ENCODE data around the gene CPEB4. TPM values are rescaled to one million over a fixed set of nuclear protein-coding genes. Genes with fewer than 3 reads are reported as not detected.

CPEB4 gene
- total and polyA plus RNA-seq, 10 of the 15 experiments (the other 5 are each of a cell fraction or from before 2014, with no cell fraction given) = 6.9 to 33.1 (median 20.4) TPM

GRCh38 chr5:173922527-173922926 lies 34.4 kb downstream of the CPEB4 start:
- in situ Hi-C loops (cut with MboI) = no loop called here
- 97% methylated on average over 2 of the region's 2 CpGs for WGBS (ENCODE audit: insufficient coverage, insufficient replicate concordance, low lambda C conversion rate, missing lambda C conversion rate)
- peaks cover 63% of the 10 kb centered on the region for H3K79me2 ChIP-seq (ENCODE audit: control insufficient read depth, insufficient read depth, low read length)

More at GRCh38 chr5:173922527-173922926, 34.4 kb downstream of the CPEB4 start:
- Histone ChIP-seq H3K27ac (ENCODE audit: control insufficient read depth, insufficient read depth) (no peak overlapping the region), H3K4me3 (no peak overlapping the region), H3K36me3 (ENCODE audit: control insufficient read depth in 2 of 2, insufficient read depth in 2 of 2, low read length in 1 of 2) (peaks cover 0 to 7% of the 10 kb centered on the region in 2 experiments; a peak in 2 of 4 replicates), H3K27me3 (replicated peaks in 1 of 2; ENCODE audit: control insufficient read depth in 2 of 2, insufficient read depth in 2 of 2, low read length in 1 of 2) (no peaks in the 10 kb centered on the region), H3K9me3 (replicated peaks; ENCODE audit: control insufficient read depth, insufficient read depth, low read length) (no peaks in the 10 kb centered on the region), H2AFZ (ENCODE audit: control insufficient read depth, low read depth, low read length) (no peak overlapping the region), H3K4me2 (ENCODE audit: control insufficient read depth, insufficient read depth) (no peak overlapping the region; the same call in 1 of the 2 replicates), H3K9ac (ENCODE audit: control insufficient read depth, insufficient read depth, low read length) (no peak overlapping the region), H3K4me1 (ENCODE audit: control insufficient read depth, insufficient read depth, low read length) (peaks cover 17% of the 10 kb centered on the region), H4K20me1 (ENCODE audit: control insufficient read depth, insufficient read depth) (no peaks in the 10 kb centered on the region)
- CTCF ChIA-PET = interaction anchor here (0.6 to 10.5 kb wide), 12 partner anchors 10 to 1987 kb away, joined by 3 to 267 read pairs (median 4); partner anchors contain the start of genes BOD1 and CPEB4
- SMC1A ChIA-PET (ENCODE audit: uncharacterized antibody, unreplicated experiment) = interaction anchor here (0.8 to 10.7 kb wide), 16 partner anchors 9 to 300 kb away, joined by 3 to 199 read pairs (median 12); partner anchors contain the start of genes BOD1 and CPEB4
- no TSS peak for BruUV-seq (replicated peaks)
- POLR2A ChIA-PET = interaction anchor here (0.9 to 2.6 kb wide), 11 partner anchors 10 to 289 kb away, joined by 3 to 16 read pairs (median 5); no protein-coding TSS in a partner anchor
- TF ChIP-seq HDGF (IDR thresholded peaks at IDR 0.05) (no peak), ZNF274 (IDR thresholded peaks at IDR 0.05; ENCODE audit: insufficient read depth, insufficient read length) (no peak), CUX1 (IDR thresholded peaks at IDR 0.05; ENCODE audit: insufficient replicate concordance, low read depth, low read length) (no peak), CBX3 (IDR thresholded peaks at IDR 0.05; ENCODE audit: borderline replicate concordance, low read depth) (no peak), MXI1 (IDR thresholded peaks at IDR 0.05; ENCODE audit: low read depth, low read length) (no peak), MEF2A (IDR thresholded peaks at IDR 0.05; ENCODE audit: insufficient read depth, low read depth, low read length) (no peak), IRF5 (IDR thresholded peaks at IDR 0.05; ENCODE audit: borderline replicate concordance) (no peak)
- TF ChIP-seq, protein P1, sequence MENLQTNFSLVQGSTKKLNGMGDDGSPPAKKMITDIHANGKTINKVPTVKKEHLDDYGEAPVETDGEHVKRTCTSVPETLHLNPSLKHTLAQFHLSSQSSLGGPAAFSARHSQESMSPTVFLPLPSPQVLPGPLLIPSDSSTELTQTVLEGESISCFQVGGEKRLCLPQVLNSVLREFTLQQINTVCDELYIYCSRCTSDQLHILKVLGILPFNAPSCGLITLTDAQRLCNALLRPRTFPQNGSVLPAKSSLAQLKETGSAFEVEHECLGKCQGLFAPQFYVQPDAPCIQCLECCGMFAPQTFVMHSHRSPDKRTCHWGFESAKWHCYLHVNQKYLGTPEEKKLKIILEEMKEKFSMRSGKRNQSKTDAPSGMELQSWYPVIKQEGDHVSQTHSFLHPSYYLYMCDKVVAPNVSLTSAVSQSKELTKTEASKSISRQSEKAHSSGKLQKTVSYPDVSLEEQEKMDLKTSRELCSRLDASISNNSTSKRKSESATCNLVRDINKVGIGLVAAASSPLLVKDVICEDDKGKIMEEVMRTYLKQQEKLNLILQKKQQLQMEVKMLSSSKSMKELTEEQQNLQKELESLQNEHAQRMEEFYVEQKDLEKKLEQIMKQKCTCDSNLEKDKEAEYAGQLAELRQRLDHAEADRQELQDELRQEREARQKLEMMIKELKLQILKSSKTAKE (IDR thresholded peaks at IDR 0.05; ENCODE audit: low read depth, poor library complexity, severe bottlenecking) = no peak
- ATAC-seq = no peak
- no peak for DNase-seq (ENCODE audit: low read depth, low spot score)
- FAIRE-seq = no peak
- intact Hi-C loops (cut with micrococcal nuclease; ENCODE audit: unreplicated experiment) = loop anchor here (10.0 kb wide), 1 partner anchor 238 kb away; no protein-coding TSS in a partner anchor
- RAD21 ChIA-PET (ENCODE audit: unreplicated experiment) = interaction anchor here (0.9 to 6.5 kb wide), 17 partner anchors 10 to 390 kb away, joined by 3 to 89 read pairs (median 9); partner anchors contain the start of genes BOD1 and CPEB4
